ENCODE measurements around the gene CFI. TPM values are rescaled to one million over a fixed set of nuclear protein-coding genes. Genes with fewer than 3 reads are reported as not detected.

CFI gene
- total RNA-seq, 1 experiment from 2014 or later, result 0.33 TPM

DNA sequence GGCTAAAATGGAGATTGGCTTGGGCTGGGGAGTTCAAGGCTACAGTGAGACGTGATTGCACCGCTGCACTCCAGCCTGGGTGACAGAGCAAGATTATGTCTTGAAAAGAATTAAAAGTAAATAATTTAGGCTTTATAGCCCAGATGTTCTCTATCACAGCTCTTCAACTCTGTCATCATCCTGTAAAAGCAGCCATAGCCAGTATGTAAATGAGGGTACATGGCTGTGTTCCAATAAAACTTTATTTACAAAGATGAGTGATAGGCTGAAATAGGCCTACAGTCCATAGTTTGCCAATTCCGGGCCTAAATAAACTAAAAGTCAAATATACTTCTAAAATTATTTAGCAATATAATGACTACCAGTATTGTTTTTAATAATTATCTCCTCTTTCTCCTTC lies 35.2 kb upstream of the CFI start:
- Histone ChIP-seq H3K4me3 (ENCODE audit: low read depth in 2 of 2, low read length in 2 of 2) (no peak overlapping the region), H3K36me3 (ENCODE audit: control insufficient read depth, insufficient read depth, low read length) (no peaks in the 10 kb centered on the region), H3K27me3 (ENCODE audit: control insufficient read depth, insufficient read depth, low read length) (no peaks in the 10 kb centered on the region), H3K9me3 (ENCODE audit: control insufficient read depth, insufficient read depth, low read depth, low read length) (no peaks in the 10 kb centered on the region), H3K4me1 (ENCODE audit: control insufficient read depth, insufficient read depth, low read length) (no peaks in the 10 kb centered on the region), H3K27ac (ENCODE audit: low read length) (no peak overlapping the region)
- no TSS peak for BruUV-seq (replicated peaks)
- in situ Hi-C loops (cut with HindIII; ENCODE audit: low pct_unique_long_range_greater_than_20kb, low sequenced_read_pairs) (no loop called here), intact Hi-C loops (cut with micrococcal nuclease; ENCODE audit: unreplicated experiment) (no loop called here)
- no peak for ATAC-seq
- ChIA-PET CTCF (no interaction called here), POLR2A (no interaction called here)
- DNase-seq (ENCODE audit: low read depth, low spot score), result no peak
- no peak for TF ChIP-seq POLR2AphosphoS5 (IDR thresholded peaks at IDR 0.05; ENCODE audit: low read depth, low read length)
- no peak for TF ChIP-seq REST (IDR thresholded peaks at IDR 0.05; ENCODE audit: insufficient read depth in 1 of 2, low read depth in 2 of 2, low read length in 1 of 2)
- no peak for TF ChIP-seq CTCF (IDR thresholded peaks at IDR 0.05)
- TF ChIP-seq TCF7L2 (IDR thresholded peaks at IDR 0.05; ENCODE audit: low read depth, low read length), result no peak
- TF ChIP-seq SIN3A (IDR thresholded peaks at IDR 0.05; ENCODE audit: borderline replicate concordance, insufficient read depth, low read depth, low read length), result no peak

- in situ Hi-C loops (cut with HindIII; ENCODE audit: low pct_unique_long_range_greater_than_20kb, low sequenced_read_pairs) (no loop called here), intact Hi-C loops (cut with micrococcal nuclease; ENCODE audit: unreplicated experiment) (no loop called here)
- no peak for ATAC-seq
- Histone ChIP-seq H3K4me3 (ENCODE audit: low read depth in 2 of 2, low read length in 2 of 2) (no peak overlapping the region), H3K9me3 (ENCODE audit: control insufficient read depth, insufficient read depth, low read depth, low read length) (no peaks in the 10 kb centered on the region), H3K27me3 (ENCODE audit: control insufficient read depth, insufficient read depth, low read length) (no peaks in the 10 kb centered on the region), H3K27ac (ENCODE audit: low read length) (no peak overlapping the region), H3K4me1 (ENCODE audit: control insufficient read depth, insufficient read depth, low read length) (no peaks in the 10 kb centered on the region), H3K36me3 (ENCODE audit: control insufficient read depth, insufficient read depth, low read length) (no peaks in the 10 kb centered on the region)
- POLR2A ChIA-PET, result no interaction called here
- no peak for DNase-seq (ENCODE audit: low read depth, low spot score)
- BruUV-seq (replicated peaks), result no TSS peak
- CTCF ChIA-PET, result no interaction called here
- TF ChIP-seq TCF7L2 (IDR thresholded peaks at IDR 0.05; ENCODE audit: low read depth, low read length) (no peak), SIN3A (IDR thresholded peaks at IDR 0.05; ENCODE audit: borderline replicate concordance, insufficient read depth, low read depth, low read length) (no peak), POLR2AphosphoS5 (IDR thresholded peaks at IDR 0.05; ENCODE audit: low read depth, low read length) (no peak), CTCF (IDR thresholded peaks at IDR 0.05) (no peak), REST (IDR thresholded peaks at IDR 0.05; ENCODE audit: insufficient read depth in 1 of 2, low read depth in 2 of 2, low read length in 1 of 2) (no peak)
Observed at GRCh38 chr4:109833756-109834155, 32.0 kb upstream of the CFI start.
